Measurements from ENCODE around the gene NOP9.
"Not testable (repeated sequence)": the region's sequence is repeated elsewhere in the genome, so short reads cannot be mapped to it uniquely, and the experiment has no call there.

DNA sequence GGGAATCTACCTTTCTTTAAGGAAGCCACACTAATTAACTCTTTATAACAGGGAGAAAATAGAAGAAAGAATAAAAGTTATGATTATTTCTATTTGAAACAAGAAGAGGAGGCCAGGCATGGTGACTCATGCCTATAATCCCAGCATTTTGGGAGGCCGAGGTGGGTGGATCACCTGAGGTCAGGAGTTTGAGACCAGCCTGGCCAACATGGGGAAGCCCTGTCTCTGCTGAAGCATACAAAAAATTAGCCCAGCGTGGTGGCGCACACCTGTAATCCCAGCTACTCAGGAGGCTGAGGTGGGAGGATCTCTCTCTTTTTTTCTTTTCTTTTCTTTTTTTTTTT lies 54.8 kb downstream of the NOP9 start:
- TF ChIP-seq EZH2 (IDR thresholded peaks at IDR 0.05; ENCODE audit: insufficient read depth, low read length), result not testable (repeated sequence)
- TF ChIP-seq, protein P1, sequence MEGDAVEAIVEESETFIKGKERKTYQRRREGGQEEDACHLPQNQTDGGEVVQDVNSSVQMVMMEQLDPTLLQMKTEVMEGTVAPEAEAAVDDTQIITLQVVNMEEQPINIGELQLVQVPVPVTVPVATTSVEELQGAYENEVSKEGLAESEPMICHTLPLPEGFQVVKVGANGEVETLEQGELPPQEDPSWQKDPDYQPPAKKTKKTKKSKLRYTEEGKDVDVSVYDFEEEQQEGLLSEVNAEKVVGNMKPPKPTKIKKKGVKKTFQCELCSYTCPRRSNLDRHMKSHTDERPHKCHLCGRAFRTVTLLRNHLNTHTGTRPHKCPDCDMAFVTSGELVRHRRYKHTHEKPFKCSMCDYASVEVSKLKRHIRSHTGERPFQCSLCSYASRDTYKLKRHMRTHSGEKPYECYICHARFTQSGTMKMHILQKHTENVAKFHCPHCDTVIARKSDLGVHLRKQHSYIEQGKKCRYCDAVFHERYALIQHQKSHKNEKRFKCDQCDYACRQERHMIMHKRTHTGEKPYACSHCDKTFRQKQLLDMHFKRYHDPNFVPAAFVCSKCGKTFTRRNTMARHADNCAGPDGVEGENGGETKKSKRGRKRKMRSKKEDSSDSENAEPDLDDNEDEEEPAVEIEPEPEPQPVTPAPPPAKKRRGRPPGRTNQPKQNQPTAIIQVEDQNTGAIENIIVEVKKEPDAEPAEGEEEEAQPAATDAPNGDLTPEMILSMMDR (IDR thresholded peaks at IDR 0.05; ENCODE audit: insufficient read depth, low read depth, low read length), result not testable (repeated sequence)

Data from astrocyte (in vitro differentiated cells and primary cell).